GM12891 (cell line): ENCODE results near the gene TMEM119.
"Not testable (repeated sequence)": the region's sequence is repeated elsewhere in the genome, so short reads cannot be mapped to it uniquely, and the experiment has no call there.

ENCODE experiments used
- DNase-seq: peaks from one replicate; pipeline ENCODE4 v3.0.0; 2011; ENCODE audit warnings: low spot score; ENCODE audit not compliant: insufficient read length
- FAIRE-seq: peaks from 2 replicates; lab custom pipeline; 2011; peaks lifted over from hg19 to GRCh38; lab: Jason Lieb, UNC
- PAX5 ChIP-seq: IDR thresholded peaks from 2 replicates; pipeline ENCODE4 v1.6.1; 2011; ENCODE audit warnings: low read length, moderate library complexity, mild to moderate bottlenecking; ENCODE audit not compliant: insufficient read depth, severe bottlenecking
- POLR2A ChIP-seq: IDR thresholded peaks from 2 replicates; pipeline ENCODE4 v1.6.1; 2011; ENCODE audit warnings: low read depth, low read length, control low read depth
- POLR2AphosphoS5 ChIP-seq: IDR thresholded peaks from 2 replicates; pipeline ENCODE4 v1.6.1; 2011; ENCODE audit warnings: low read depth, low read length, control low read depth
- POU2F2 ChIP-seq: IDR thresholded peaks from 2 replicates; pipeline ENCODE4 v1.6.1; 2011; ENCODE audit warnings: low read depth, mild to moderate bottlenecking, control low read depth, low read length, moderate library complexity
- SPI1 ChIP-seq: IDR thresholded peaks from 2 replicates; pipeline ENCODE4 v1.6.1; 2011; ENCODE audit warnings: low read depth, low read length, control low read depth
- TAF1 ChIP-seq: IDR thresholded peaks from 2 replicates; pipeline ENCODE4 v1.6.1; 2011; ENCODE audit warnings: low read depth, low read length, control low read depth

TMEM119 gene

DNA sequence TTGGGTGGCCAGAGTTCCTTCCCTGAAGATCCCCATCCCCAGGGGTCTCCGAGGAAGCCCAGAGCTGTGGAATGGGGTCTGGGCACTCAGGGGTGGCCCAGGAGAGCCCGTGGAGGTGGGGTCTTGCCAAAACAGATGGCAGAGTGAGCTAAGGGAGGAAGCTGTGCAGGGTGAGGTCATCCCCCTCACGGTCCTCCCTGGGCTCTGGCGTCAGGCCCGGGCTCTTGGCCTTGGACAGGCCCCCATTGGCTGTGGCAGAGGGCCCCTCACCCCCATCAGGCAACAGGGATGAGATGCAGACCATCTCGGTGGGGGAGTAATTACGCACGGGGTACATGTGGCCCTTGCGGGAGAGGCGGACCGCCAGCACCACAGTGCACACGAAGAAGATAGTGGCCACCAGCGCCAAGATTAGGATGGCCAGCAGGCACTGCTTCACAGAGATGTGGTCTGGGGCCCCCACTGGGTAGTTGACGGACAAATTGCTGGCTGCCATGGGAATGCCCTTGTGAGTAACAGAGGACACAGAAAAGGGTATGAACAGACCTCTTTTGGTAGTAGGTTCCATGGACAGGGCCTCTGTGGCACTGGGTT lies 25.1 kb upstream of the TMEM119 start:
- DNase-seq (no peak), FAIRE-seq (no peak)
- TF ChIP-seq POLR2AphosphoS5: no peak
- TF ChIP-seq POU2F2: no peak
- TF ChIP-seq PAX5: no peak
- TF ChIP-seq POLR2A: no peak
- TF ChIP-seq TAF1: no peak
- TF ChIP-seq SPI1: no peak

DNA sequence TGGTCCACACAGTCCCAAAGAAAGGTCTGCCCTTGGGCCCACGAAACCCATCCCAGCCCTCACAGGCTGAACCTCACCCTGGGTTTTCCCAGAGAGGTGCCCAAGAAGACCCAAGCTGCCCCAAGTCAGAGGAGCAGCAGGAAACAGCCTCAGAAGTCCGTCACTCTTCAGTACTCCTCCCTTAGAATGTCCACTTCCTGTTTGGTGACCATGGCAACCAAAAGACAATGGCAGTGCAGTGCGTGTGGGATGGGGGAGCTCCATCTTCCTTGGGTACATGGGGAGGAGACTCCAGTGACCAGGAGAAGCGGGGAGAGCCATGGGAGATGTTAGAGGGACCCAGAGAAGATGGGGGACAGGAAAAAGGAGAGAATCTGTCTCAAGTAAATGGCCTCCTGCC lies 24.5 kb upstream of the TMEM119 start:
- TF ChIP-seq SPI1 (peak; percentile 82), POU2F2 (no peak)
- no peak for DNase-seq
- peak; percentile 62 for FAIRE-seq

DNA sequence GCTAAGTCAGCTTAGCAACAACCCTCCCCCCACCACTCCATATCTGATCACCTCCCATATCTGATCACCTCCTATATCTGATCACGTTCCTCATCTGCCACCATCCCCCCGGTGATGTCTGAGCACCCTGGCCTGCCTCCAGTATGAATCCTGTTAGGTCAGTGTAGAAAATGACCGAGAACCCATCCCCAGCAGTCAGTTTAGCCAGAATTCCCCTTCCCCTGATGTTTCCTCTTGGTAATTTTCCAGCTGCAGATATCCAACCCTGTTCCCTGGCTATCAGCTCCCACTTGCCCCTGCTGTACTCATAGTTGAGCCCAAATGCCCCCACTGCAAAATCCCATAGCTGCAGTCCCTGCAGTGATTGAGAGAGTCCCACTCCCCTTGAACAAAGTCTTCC lies 23.3 kb upstream of the TMEM119 start:
- no peak for FAIRE-seq

DNA sequence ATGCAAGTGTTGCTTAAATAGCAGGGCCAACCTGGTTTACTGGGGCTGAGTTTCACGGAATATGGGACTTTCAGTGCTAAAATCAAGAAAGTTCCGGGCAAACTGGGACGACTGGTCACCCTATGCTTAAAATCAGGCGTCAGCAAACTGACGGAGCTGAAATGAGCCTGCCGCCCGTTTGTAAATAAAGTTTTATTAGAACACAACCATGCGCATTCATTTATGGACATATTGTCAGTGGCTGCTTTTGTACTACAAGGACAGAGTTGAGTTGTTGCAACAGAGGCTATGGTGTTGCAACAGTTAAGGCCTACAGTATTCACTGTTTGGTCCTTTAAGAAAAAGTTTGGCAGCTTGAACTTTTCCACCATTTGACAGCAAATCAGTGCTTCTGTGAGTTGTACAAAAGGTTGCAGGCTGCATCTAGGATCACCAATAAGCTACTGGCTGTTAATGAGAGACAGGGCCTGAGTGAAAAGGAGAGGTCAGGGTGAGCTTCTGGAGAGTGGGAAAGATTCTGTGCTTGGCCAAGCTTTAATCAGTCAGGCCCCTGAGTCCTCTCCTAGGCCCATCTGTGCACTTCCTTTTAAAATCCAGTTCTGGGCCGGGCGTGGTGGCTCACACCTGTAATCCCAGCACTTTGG lies 22.5 kb upstream of the TMEM119 start:
- DNase-seq (no peak), FAIRE-seq (no peak)
- TF ChIP-seq POU2F2 (no peak), POLR2A (no peak), SPI1 (no peak), PAX5 (no peak), POLR2AphosphoS5 (no peak), TAF1 (no peak)

More for the DNA sequence above, 23.3 kb upstream of the TMEM119 start:
- no peak for DNase-seq
- no peak for TF ChIP-seq SPI1
- no peak for TF ChIP-seq PAX5
- no peak for TF ChIP-seq POLR2AphosphoS5
- no peak for TF ChIP-seq POLR2A
- TF ChIP-seq POU2F2: no peak
- TF ChIP-seq TAF1: no peak

GRCh38 chr12:108619369-108620160 lies 21.7 kb upstream of the TMEM119 start:
- no peak for TF ChIP-seq POLR2AphosphoS5
- FAIRE-seq: no peak
- DNase-seq: no peak

GRCh38 chr12:108618953-108619274 lies 21.0 kb upstream of the TMEM119 start:
- DNase-seq, FAIRE-seq: not testable (repeated sequence)

DNA sequence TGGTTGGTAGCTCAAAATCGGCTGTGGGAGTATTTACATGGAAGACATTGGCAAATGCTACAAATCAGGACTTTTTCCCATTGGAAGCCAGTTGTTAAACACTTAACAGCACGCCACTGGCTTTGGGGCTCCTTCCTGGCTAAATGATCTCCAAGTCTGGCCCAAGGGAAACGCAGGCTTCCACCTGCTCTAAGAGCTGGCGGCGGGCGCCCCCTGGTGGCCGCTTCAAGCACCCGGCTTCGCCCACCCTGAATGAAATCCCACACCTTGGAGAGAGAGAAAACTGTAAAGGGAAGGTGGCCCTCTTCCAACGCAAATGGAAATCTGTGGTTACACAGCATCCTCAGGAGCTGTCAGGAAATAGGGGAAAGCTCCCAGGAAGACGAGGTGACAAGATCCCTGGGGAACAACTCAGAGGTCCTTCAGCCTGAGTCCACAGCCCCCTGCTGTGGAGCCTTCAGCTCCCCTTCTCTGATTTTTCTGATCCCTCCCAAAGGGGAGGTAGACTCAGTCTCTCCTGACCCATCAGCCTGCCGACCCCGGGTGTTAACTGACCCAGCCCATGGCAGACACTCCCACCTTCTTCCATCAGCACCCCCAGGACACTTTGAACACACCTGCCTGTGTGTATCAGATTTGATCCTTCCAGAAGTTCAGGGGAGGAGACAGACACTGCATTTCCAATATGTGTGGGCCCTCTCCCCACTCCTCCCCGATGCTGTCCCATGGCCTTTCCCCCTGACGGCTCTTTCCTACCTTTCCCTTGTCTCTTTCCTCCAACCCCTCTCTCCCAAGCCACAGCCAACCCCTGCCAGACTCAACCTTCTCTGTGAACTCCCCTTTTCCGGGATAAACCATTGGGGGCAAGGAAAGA lies 20.4 kb upstream of the TMEM119 start:
- DNase-seq (peak; percentile 68), FAIRE-seq (peak; percentile 67)
- TF ChIP-seq POU2F2 (no peak), PAX5 (no peak), POLR2AphosphoS5 (no peak), POLR2A (no peak), TAF1 (no peak), SPI1 (no peak)

DNA sequence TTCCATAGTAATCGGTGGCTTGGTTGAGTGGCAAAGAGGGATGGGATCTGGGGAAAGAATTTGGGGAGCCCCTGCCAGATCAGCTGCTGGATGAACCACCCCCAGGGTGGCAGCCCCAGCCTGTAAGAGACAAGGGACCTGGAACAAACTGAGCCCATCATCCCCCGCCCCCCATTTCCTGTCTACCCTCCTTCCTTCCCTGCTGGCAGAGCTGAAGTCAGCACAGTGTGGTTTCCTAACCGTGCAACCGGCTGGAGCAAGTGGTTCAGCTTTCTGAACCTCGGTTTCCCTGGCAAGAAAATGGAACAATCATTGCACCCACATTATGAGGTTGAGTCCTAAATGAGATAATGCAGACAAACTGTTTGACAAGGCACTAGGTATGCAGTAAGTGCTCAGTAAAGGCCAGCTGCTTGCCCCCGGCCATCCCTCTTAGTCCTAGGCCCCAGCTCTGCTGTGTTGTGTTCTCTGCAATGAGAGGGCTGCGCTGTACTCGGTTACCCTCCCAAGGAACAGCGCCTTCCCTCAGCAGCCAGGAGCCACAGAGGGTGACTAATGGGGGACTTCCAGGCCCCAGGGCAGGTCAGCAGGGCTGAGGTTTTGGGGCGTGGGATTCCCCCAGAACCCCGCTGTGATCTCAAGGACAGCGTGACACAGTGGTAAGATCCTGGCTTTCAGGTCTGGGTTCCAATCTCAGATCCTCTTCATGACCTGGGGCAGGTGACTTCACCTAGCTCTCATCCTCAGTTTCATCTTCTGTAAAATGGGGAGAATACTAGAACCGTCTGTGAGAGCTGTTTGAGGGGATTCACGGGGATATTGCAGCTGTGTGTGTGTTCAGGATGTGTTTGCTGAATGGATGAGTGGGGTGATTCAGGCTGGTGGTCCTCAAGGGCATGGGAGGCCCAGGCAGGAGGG lies 19.3 kb upstream of the TMEM119 start:
- FAIRE-seq: peak; percentile 88
- peak; percentile 64 for DNase-seq
- TF ChIP-seq PAX5 (peak; percentile 65), POU2F2 (peak; percentile 90; the same call in 1 of the 2 replicates), SPI1 (peak; percentile 83), POLR2A (peak; percentile 57), POLR2AphosphoS5 (peak; percentile 68), TAF1 (0 out of 2 replicates have a peak, but pooled peaks have one; percentile 21)

- DNase-seq (no peak), FAIRE-seq (no peak)
- TF ChIP-seq POU2F2 (no peak), PAX5 (no peak)
These were observed 18.5 kb upstream of the TMEM119 start for GRCh38 chr12:108616359-108616758.
